ENCODE data around the gene PIK3IP1. TPM values are rescaled to one million over a fixed set of nuclear protein-coding genes. Genes with fewer than 3 reads are reported as not detected.
"Not testable (repeated sequence)": the region's sequence is repeated elsewhere in the genome, so short reads cannot be mapped to it uniquely, and the experiment has no call there.

The PIK3IP1 gene
- total RNA-seq, 1 donor from 2014 or later: 15.3 TPM

GRCh38 chr22:31268281-31268680 is 24.0 kb downstream of the PIK3IP1 start:
- ATAC-seq (no peak), DNase-seq (no peak)
- intact Hi-C loops (cut with micrococcal nuclease): no loop called here

GRCh38 chr22:31263896-31264640 is 28.2 kb downstream of the PIK3IP1 start:
- intact Hi-C loops (cut with micrococcal nuclease): no loop called here
- DNase-seq: no peak
- ATAC-seq: no peak

DNA sequence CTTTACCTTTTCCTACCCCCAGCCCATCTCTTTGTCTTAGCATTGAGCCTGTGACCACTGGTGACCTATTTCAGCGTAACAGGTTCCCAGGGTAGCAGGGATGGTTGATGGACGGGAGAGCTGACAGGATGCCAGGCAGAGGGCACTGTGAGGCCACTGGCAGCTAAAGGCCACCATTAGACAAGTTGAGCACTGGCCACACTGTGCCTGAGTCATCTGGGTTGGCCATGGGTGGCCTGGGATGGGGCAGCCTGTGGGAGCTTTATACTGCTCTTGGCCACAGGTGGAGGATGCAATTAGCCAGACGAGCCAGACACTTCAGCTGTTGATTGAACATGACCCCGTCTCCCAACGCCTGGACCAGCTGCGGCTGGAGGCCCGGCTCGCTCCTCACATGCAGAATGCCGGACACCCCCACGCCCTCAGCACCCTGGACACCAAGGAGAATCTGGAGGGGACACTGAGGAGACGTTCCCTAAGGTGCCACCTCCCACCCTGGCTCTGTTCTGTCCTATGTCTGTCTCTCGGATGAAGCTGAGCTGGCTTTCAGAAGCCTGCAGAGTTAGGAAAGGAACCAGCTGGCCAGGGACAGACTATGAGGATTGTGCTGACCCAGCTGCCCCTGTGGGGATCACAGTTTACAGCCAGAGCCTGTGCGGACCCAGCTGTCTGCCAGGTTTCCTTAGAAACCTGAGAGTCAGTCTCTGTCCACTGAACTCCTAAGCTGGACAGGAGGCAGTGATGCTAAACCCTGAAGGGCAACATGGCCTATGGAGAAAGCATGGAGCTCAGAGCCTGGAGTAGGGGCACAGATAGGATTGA is 29.8 kb downstream of the PIK3IP1 start:
- ATAC-seq: peak; percentile 15
- no peak for DNase-seq

DNA sequence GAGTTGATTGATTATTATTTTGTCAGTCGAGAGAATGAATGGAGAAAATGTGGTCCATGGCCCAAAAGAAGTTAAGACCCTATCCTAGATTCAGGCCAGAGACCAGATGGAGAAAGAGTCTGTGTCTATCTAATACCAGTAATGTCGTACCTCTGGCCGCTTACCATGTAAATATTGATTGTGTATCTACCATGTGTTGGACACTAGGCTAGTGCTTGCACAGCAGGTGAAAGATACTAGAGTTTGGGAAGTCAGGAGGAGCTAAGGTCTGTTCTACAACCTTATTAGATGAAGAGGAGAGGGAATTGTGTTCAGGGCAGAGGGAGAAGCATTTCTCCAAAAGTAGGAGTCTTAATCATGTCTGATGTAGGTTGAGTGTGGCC is 31.8 kb downstream of the PIK3IP1 start:
- intact Hi-C loops (cut with micrococcal nuclease): no loop called here
- no peak for DNase-seq

More for the DNA sequence above, 29.8 kb downstream of the PIK3IP1 start:
- intact Hi-C loops (cut with micrococcal nuclease): no loop called here

GRCh38 chr22:31259798-31260473 is 32.4 kb downstream of the PIK3IP1 start:
- intact Hi-C loops (cut with micrococcal nuclease): no loop called here
- ATAC-seq (no peak), DNase-seq (no peak)

More for the DNA sequence above, 31.8 kb downstream of the PIK3IP1 start:
- no peak for ATAC-seq

- intact Hi-C loops (cut with micrococcal nuclease): no loop called here
- DNase-seq (peak; percentile 42), ATAC-seq (peak; percentile 72)
Measured at GRCh38 chr22:31253949-31254348, 38.3 kb downstream of the PIK3IP1 start.

- intact Hi-C loops (cut with micrococcal nuclease): no loop called here
- DNase-seq: no peak
- no peak for ATAC-seq
Measured at GRCh38 chr22:31250740-31251600, 41.3 kb downstream of the PIK3IP1 start.

GRCh38 chr22:31248965-31249958 is 43.0 kb downstream of the PIK3IP1 start:
- intact Hi-C loops (cut with micrococcal nuclease): no loop called here
- DNase-seq (no peak), ATAC-seq (no peak)

DNA sequence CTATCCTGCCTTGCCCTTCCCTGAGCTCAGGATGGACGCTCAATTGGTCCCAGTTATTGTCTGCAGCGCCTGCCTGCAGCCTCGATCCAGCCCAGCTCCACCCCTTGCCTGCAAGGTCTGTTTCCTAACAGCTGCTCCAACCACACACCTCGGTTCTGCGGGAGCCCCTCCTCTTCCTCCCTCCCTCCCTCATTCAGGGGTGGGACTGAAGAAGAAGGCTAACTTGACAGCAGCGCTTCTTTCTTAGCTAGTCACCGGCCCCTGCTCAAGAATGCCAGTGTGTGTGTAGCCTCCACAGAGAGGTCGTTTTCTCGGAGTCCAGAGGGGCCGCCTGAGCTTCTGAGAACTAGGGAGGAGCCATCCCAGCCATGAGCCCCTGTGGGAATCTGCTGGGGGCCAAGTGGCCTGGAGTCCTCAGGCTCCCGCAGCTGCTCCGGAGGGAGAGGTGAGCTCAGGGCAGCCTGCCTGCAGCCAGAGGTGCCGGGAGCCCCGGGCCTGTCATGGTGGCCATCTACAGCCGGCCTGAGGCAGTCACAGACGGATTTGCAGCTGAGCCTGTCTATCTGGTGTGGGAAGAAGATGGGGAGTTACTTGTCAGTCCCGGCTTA is 44.0 kb downstream of the PIK3IP1 start:
- ATAC-seq (peak; percentile 97), DNase-seq (peak; percentile 77)
- intact Hi-C loops (cut with micrococcal nuclease): no loop called here

GRCh38 chr22:31247726-31248125 is 44.6 kb downstream of the PIK3IP1 start:
- DNase-seq (no peak), ATAC-seq (peak; percentile 9)
- intact Hi-C loops (cut with micrococcal nuclease): no loop called here

DNA sequence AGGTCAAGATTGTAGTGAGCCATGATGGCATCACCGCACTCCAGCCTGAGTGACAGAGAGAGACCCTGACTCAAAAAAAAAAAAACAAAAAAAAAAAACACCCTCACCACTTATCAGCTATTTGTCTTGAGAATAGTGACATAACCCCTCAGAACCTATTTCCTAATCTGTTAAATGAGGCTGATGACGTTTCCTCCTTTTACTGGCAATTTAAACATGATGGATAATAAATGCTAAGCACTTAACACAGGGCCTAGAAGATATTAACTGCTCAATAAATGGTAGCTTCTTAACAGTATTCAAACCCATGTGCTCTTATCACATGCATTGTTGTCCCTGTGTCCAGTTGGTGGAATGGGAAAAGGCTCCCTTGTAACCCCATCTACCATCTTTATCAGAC is 45.6 kb downstream of the PIK3IP1 start:
- DNase-seq (no peak), ATAC-seq (no peak)
- intact Hi-C loops (cut with micrococcal nuclease): no loop called here

- DNase-seq; ATAC-seq; intact Hi-C loops (cut with micrococcal nuclease): not testable (repeated sequence)
Measured at GRCh38 chr22:31245998-31246397, 46.3 kb downstream of the PIK3IP1 start.

DNA sequence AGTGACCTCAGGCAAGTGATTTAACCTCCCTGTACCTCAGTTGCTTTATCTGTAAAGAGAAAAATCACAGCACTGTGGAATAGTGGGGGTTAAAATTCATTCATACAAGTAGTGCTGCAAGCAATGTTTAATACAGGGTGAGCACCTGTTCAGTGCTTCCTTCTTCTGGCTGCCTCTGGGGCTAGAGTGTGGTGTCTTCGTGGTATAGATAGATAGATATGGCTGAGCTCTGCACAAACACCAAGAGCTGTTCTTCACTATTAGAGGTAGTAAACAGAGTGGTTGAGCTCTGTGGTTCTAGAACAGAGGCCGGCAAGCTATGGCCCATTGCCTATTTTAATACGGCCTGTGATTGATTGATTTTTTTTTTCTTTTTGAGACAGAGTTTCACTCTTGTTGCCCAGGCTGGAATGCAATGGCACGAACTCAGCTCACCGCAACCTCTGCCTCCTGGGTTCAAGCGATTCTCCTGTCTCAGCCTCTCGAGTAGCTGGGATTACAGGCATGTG is 47.3 kb downstream of the PIK3IP1 start:
- no peak for DNase-seq
- no peak for ATAC-seq
- intact Hi-C loops (cut with micrococcal nuclease): no loop called here

DNA sequence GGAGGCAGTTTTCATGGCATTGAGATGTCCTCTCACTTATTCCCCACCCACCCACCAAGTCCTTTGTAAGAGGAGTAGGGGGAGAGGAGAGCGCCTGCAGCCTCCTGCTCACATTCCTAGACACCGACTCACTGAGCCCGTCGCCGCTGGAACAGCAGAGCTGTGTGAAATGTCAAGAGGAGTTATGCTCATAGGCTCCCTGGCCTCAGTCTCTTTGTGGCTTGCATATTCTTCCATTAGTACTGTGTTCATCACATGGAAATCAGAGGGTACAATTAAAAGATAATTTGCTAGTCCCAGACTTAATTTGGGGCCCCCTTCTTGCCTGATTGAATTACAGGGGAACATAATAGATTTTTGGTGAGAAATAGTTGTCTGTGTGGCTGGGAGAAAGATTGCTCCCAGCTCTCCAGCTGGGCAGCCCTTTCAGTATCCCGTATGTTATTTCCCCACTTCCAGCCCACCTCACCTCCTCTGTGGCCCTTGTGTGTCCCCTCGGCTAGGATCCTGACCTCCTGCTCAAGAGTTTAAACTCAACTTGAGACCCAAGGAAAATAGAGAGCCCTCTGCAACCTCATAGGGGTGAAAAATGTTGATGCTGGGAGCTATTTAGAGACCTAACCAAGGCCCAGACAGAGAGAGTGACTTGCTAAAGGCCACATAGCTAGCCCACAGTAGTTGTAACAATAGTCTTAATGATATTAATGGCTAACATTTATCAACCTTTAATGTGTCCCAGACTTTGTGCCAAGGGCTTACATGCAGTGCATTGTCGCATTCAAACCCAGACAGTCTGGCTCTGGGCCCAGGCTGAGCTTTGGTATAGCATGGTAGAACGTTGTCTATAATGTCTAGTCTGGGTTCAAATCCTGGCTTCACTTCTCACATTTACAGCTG is 48.0 kb downstream of the PIK3IP1 start:
- intact Hi-C loops (cut with micrococcal nuclease): no loop called here
- ATAC-seq (no peak), DNase-seq (no peak)

- no peak for DNase-seq
- ATAC-seq: no peak
- intact Hi-C loops (cut with micrococcal nuclease): no loop called here
Measured at GRCh38 chr22:31243339-31244045, 48.8 kb downstream of the PIK3IP1 start.

DNA sequence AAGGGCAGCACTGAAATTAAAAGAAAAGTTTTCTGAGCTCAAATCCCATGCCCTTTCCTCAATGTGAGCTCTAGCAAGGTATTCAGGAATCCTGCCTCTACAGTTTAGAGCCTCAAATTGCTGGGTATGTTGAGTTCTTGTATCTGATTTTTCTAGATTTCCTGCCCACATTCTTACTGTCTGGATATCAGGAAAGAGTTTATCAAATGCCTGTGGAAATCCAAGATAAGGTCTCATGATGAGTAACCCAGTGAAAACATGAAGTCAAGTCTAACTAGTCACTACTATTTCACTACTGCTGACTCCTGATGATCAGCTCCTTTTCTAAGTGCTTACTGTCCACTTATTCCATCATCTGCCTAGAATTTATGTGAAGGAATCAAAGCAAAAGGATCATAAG is 50.4 kb downstream of the PIK3IP1 start:
- intact Hi-C loops (cut with micrococcal nuclease): no loop called here
- DNase-seq (no peak), ATAC-seq (no peak)

Data from left ventricle myocardium superior (tissue), 1 donor.